Spleen (tissue), 7 donors: ENCODE results near the gene ZCCHC7.

ENCODE experiments used
- CTCF ChIP-seq, 11 experiments: fragments of 200-600 bp in 7 of 11; fragments of 450-650 bp in 4 of 11; sonication (generic) in 4 of 11; IDR thresholded peaks in 8 of 11; conservative IDR thresholded peaks in 3 of 11; 1 replicate in 7 of 11; 2 replicates in 4 of 11; pipeline versions ENCODE4 v1.4.0 to v1.8.0; 2016 to 2021; ENCODE audit warnings: antibody characterized with exemption in 11 of 11, inconsistent platforms in 4 of 11, mild to moderate bottlenecking in 1 of 11
- POLR2A ChIP-seq, 3 donors: fragments of 450-650 bp; IDR thresholded peaks; one replicate each; pipeline ENCODE4 v1.5.1; 2017; ENCODE audit warnings: antibody characterized with exemption in 3 of 3, mild to moderate bottlenecking in 1 of 3
- POLR2AphosphoS5 ChIP-seq, 3 donors: sonication (generic); formaldehyde crosslinking; IDR thresholded peaks; one replicate each; pipeline ENCODE4 v1.5.1; 2017; ENCODE audit warnings: antibody characterized with exemption in 3 of 3
- donor health status: DM: no; HTN: no; CAD: no; lungs with moderate emphysema.
- donor health status: DM: no; HTN: no; CAD: no.
- donor health status: DM: no; HTN: no; CAD: no.

GRCh38 chr9:37385286-37385685, 264.9 kb downstream of the ZCCHC7 start:
- TF ChIP-seq CTCF (IDR thresholded peaks at IDR 0.05 in 8 of 11, conservative IDR thresholded peaks at IDR 0.05 in 3 of 11) (no peak), POLR2A (IDR thresholded peaks at IDR 0.05) (no peak), POLR2AphosphoS5 (IDR thresholded peaks at IDR 0.05) (no peak)
